ENCODE results near the gene ASAP2. TPM values are rescaled to one million over a fixed set of nuclear protein-coding genes. Genes with fewer than 3 reads are reported as not detected.
A peak's percentile ranks its signal among the peaks of the same experiment; 100 is the strongest.

ASAP2 gene
- total RNA-seq, 1 experiment from 2014 or later: 12.6 TPM

- H3K4ac ChIP-seq (ENCODE audit: low read depth, low read length): no peak overlapping the region
- H3K56ac ChIP-seq (ENCODE audit: insufficient read length, low read depth, low read length): no peak overlapping the region
- H2BK20ac ChIP-seq (ENCODE audit: low read depth, low read length, poor library complexity, severe bottlenecking): no peak overlapping the region
- H3K79me1 ChIP-seq (ENCODE audit: insufficient read depth, low read depth, low read length, poor library complexity, severe bottlenecking): peaks cover 3% of the 10 kb centered on the region
- 0 out of 7 replicates have a peak overlapping the region, but pooled peaks of 1 of the 3 experiments have one; percentile 56 for H3K27ac Mint-ChIP-seq
- no peak overlapping the region for H3K4me3 Mint-ChIP-seq
- H4K91ac ChIP-seq (ENCODE audit: insufficient read length, low read depth, low read length): no peak overlapping the region
- H3K4me2 ChIP-seq (ENCODE audit: insufficient read depth, insufficient read length, low read length): no peak overlapping the region
- H2BK15ac ChIP-seq (ENCODE audit: low read depth, low read length): no peak overlapping the region
- no peak overlapping the region for H3K18ac ChIP-seq (ENCODE audit: insufficient read length, low read depth, low read length)
- TF ChIP-seq CTCF (conservative IDR thresholded peaks at IDR 0.05): no peak
- no peak overlapping the region for H3K23ac ChIP-seq (ENCODE audit: insufficient read length, low read depth, low read length)
- H4K8ac ChIP-seq (replicated peaks; ENCODE audit: insufficient read length, low read depth, low read length): no peak overlapping the region
- H2BK120ac ChIP-seq (ENCODE audit: low read depth, low read length, poor library complexity, severe bottlenecking): no peak overlapping the region
- no peak for DNase-seq
- no peak overlapping the region for H4K5ac ChIP-seq (ENCODE audit: insufficient read length, low read depth, low read length)
- H4K20me1 ChIP-seq (ENCODE audit: control insufficient read depth, insufficient read depth, insufficient read length): no peaks in the 10 kb centered on the region
- peaks cover 0 to 13% (median 1%) of the 10 kb centered on the region in 3 experiments; a peak in 4 of 7 replicates for H3K36me3 Mint-ChIP-seq (ENCODE audit: insufficient read depth in 1 of 3, low read depth in 3 of 3)
- H2BK5ac ChIP-seq (ENCODE audit: insufficient read length, low read length): no peak overlapping the region
- peaks cover 7 to 8% of the 10 kb centered on the region in 2 experiments; a peak in 4 of 5 replicates for H3K9me3 Mint-ChIP-seq
- no peaks in the 10 kb centered on the region for H3K23me2 ChIP-seq (ENCODE audit: insufficient read length, low read depth, low read length, poor library complexity, severe bottlenecking)
- H3K4me1 ChIP-seq (ENCODE audit: insufficient read depth, low read length): peaks cover 3% of the 10 kb centered on the region; the same call in 1 of the 2 replicates
- H3K9me3 ChIP-seq (ENCODE audit: control insufficient read depth, low read depth, low read length): no peaks in the 10 kb centered on the region
- H2AK5ac ChIP-seq (ENCODE audit: insufficient read length, low read length): no peak overlapping the region
- no peaks in the 10 kb centered on the region for H3K27me3 Mint-ChIP-seq (ENCODE audit: low read depth)
- H3K14ac ChIP-seq (ENCODE audit: insufficient read depth, low read length): no peak overlapping the region
- peaks cover 1% of the 10 kb centered on the region; the same call in 1 of the 2 replicates for H3K79me2 ChIP-seq (ENCODE audit: insufficient read depth, low read length)
- H2BK12ac ChIP-seq (ENCODE audit: insufficient read length, low read depth, low read length): no peak overlapping the region
- H3K27me3 ChIP-seq (ENCODE audit: insufficient read depth, low read length): no peaks in the 10 kb centered on the region
- H3K9ac ChIP-seq (ENCODE audit: extremely low read depth, insufficient read length, low read length): no peak overlapping the region
- H2AFZ ChIP-seq (ENCODE audit: low read length): no peak overlapping the region
- H3K27ac ChIP-seq (ENCODE audit: insufficient read length, low read depth, low read length): no peak overlapping the region
- peaks cover 18 to 32% of the 10 kb centered on the region in 2 experiments for H3K4me1 Mint-ChIP-seq
- no CpG with 5 or more reads among the region's 10 CpGs for WGBS (ENCODE audit: extremely low coverage, insufficient read length, low lambda C conversion rate)
- no peak overlapping the region for H3T11ph ChIP-seq (ENCODE audit: low read length)
Observed at GRCh38 chr2:9269295-9269694, 62.7 kb downstream of the ASAP2 start.

All from H9 (cell line).